Adipocyte (in vitro differentiated cells): Measurements from ENCODE around the gene OBSCN.
"Not testable (repeated sequence)": the region's sequence is repeated elsewhere in the genome, so short reads cannot be mapped to it uniquely, and the experiment has no call there.

Experiments
- DNase-seq: peaks from one replicate; pipeline ENCODE4 v3.0.0-alpha.2; 2015; ENCODE audit warnings: low read depth
- H3K27me3 ChIP-seq: replicated peaks from 2 replicates; pipeline ENCODE4 v1.7.0; 2013; ENCODE audit warnings: mild to moderate bottlenecking, low read length, moderate library complexity; ENCODE audit not compliant: control insufficient read depth, insufficient read depth
- H3K36me3 ChIP-seq: 2 replicates; pipeline ENCODE4 v1.7.0; 2013; ENCODE audit warnings: low read length, mild to moderate bottlenecking, moderate library complexity; ENCODE audit not compliant: control insufficient read depth, insufficient read depth, severe bottlenecking
- H3K4me1 ChIP-seq: 2 replicates; pipeline ENCODE4 v1.7.0; 2013; ENCODE audit warnings: mild to moderate bottlenecking, low read length, moderate library complexity; ENCODE audit not compliant: control insufficient read depth, insufficient read depth
- H3K4me3 ChIP-seq: 2 replicates; pipeline ENCODE4 v1.7.0; 2013; ENCODE audit warnings: mild to moderate bottlenecking, low read length, moderate library complexity
- H3K9ac ChIP-seq: 2 replicates; pipeline ENCODE4 v1.7.0; 2013; ENCODE audit warnings: mild to moderate bottlenecking, low read length, moderate library complexity
- H3K9me3 ChIP-seq: 2 replicates; pipeline ENCODE4 v1.7.0; 2013; ENCODE audit warnings: mild to moderate bottlenecking, low read length, moderate library complexity; ENCODE audit not compliant: control insufficient read depth

The OBSCN gene

DNA sequence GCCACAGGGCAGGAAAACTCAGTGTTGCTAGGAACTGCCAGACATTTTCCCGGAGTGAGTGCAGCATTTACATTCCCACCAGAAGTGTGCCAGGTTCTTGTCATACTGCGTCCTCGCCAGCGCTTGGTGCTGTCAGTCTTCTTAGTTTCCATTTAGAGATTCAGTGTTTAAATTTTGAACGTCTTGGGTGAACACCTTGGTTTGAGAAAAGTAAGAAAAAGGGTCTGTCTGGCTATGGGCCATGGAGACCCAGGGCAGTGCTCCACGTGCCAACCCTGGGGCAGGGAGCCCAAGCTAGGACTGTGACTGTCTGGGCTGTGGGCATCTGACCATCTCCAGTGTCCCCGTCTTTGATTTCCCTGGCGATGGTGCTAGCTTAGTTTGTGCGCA lies 26.2 kb upstream of the OBSCN start:
- Histone ChIP-seq H3K9ac (no peak overlapping the region), H3K4me1 (no peaks in the 10 kb centered on the region), H3K9me3 (no peaks in the 10 kb centered on the region), H3K4me3 (no peak overlapping the region), H3K27me3 (no peaks in the 10 kb centered on the region), H3K36me3 (no peaks in the 10 kb centered on the region)
- no peak for DNase-seq

DNA sequence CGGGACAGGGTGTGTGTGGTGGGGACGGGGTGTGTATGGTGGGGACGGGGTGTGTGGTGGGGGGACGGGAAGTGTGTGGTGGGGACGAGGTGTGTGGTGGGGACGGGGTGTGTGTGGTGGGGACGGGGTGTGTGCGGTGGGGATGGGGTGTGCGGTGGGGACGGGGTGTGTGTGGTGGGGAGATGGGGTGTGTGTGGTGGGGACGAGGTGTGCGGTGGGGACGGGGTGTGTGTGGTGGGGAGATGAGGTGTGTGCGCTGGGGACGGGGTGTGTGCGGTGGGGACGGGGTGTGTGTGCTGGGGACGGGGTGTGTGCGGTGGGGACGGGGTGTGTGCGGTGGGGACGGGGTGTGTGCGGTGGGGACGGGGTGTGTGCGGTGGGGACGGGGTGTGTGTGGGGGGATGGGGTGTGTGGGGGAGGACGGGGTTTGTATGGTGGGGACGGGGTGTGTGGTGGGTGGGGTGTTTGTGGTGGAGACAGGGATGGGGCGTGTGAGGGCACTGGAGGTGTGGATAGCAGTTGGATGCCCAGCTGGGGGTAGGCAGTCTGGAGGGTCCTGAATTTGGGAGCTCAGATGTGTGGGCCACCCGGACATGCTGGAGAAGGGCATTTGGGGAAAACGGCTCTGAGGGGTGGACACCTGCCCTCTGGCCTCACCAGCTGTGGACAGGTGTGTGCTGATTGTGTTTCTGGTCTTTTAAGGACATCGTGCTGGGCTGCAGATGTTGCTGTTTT lies 25.4 kb upstream of the OBSCN start:
- Histone ChIP-seq H3K4me1 (no peaks in the 10 kb centered on the region), H3K9ac (no peak overlapping the region), H3K9me3 (no peaks in the 10 kb centered on the region), H3K27me3 (no peaks in the 10 kb centered on the region), H3K4me3 (no peak overlapping the region), H3K36me3 (no peaks in the 10 kb centered on the region)
- no peak for DNase-seq

DNA sequence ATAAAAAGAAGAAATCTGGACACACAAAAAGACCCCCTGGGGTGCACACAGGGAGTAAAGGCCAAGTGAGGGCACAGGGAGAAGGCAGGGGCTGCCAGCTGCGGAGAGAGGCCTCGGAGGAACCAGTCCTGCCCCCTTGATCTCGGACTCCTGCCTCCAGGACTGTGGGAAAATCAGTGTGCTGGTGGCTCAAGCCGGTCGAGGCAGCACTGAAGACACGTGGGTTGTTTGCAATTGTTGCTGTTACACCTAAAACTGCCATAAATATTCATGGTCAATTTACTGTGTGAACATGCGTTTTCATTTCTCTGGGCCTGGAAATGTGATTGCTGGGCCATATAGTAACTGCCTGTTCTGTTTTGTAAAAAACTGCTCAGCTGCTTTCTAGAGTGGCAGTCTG lies 23.7 kb upstream of the OBSCN start:
- Histone ChIP-seq H3K4me1 (no peaks in the 10 kb centered on the region), H3K4me3 (no peak overlapping the region), H3K27me3 (no peaks in the 10 kb centered on the region), H3K36me3 (no peaks in the 10 kb centered on the region), H3K9ac (no peak overlapping the region), H3K9me3 (peaks cover 6% of the 10 kb centered on the region)
- no peak for DNase-seq

DNA sequence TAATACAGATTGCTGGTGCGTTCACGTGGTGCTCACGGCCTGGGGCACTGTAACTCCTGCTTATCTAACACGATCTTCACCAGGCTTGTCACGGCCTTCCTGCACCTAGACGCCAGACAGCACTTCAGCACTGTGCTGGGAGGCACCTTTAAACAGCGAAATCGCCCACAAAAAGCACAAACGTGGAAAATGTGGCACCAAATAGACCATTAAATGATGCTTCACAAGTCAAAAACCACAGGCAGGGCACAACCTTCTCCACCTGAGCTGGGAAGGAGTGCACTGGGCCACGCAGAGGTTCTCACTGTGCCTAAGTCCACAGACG lies 22.2 kb upstream of the OBSCN start:
- H3K4me3 ChIP-seq, result no peak overlapping the region
- DNase-seq, result no peak

DNA sequence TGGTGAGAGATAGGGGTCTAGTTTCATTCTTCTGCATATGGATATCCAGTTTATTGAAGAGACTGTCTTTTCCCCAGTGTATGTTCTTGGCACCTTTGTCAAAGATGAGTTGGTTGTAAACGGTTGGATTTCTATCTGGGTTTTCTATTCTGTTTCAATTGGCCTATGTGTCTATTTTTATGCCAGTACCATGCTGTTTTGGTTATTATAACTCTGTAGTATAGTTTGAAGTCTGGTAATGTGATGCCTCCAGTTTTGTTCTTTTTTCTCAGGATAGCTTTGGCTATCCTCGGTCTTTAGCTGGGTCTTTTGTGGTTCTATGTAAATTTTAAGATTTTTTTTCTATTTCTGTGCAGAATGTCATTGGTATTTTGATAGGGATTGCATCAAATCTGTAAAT lies 19.6 kb upstream of the OBSCN start:
- H3K9ac ChIP-seq, DNase-seq: not testable (repeated sequence)

More for the DNA sequence above, 22.2 kb upstream of the OBSCN start:
- Histone ChIP-seq H3K9me3 (peaks cover 6% of the 10 kb centered on the region), H3K4me1 (no peaks in the 10 kb centered on the region), H3K27me3 (no peaks in the 10 kb centered on the region), H3K36me3 (no peaks in the 10 kb centered on the region), H3K9ac (no peak overlapping the region)

DNA sequence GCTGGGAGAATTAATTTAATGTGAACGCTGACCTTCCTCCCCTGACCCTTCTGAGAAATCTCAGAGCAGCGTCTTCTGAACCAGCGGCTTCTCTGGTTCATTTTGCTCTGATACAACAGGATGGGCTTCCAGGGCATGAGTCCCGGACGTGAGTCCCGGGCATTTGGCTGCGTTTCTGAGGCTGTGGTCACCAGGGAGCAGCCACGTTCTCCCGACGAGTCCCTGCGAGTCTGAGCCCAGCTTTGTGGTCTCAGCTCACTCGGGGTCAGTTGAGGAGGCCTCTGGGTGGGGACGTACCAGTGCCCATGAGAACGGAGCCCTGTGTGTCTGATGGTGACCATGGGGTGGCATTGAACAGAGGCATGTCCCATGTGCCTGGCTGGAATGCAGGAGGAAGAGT lies 17.7 kb upstream of the OBSCN start:
- Histone ChIP-seq H3K4me1 (no peaks in the 10 kb centered on the region), H3K36me3 (no peaks in the 10 kb centered on the region), H3K9ac (no peak overlapping the region), H3K4me3 (no peak overlapping the region), H3K27me3 (no peaks in the 10 kb centered on the region), H3K9me3 (peaks cover 6% of the 10 kb centered on the region)
- no peak for DNase-seq

More for the DNA sequence above, 19.6 kb upstream of the OBSCN start:
- not testable (repeated sequence) for H3K27me3 ChIP-seq, H3K4me3 ChIP-seq, H3K9me3 ChIP-seq, H3K4me1 ChIP-seq, H3K36me3 ChIP-seq

DNA sequence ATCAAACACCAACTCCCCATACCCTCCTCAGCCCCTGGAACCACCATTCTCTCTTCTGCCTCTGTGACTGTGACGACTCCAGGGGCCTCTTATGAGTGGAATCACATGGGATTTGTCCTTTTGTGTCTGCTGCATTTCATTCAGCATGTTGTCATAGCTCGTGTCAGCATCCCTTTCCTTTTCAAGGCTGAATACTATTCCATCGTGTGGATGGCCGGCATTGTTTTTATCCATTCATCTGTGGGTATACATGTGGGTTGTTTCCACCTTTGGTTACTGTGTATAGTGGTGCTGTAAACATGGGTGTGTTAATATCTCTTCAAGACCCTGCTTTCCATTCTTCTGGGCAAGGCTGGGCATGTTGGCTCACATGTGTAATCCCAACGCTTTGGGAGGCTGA lies 17.1 kb upstream of the OBSCN start:
- no peak for DNase-seq
- no peak overlapping the region for H3K9ac ChIP-seq
- no peak overlapping the region for H3K4me3 ChIP-seq
- no peaks in the 10 kb centered on the region for H3K27me3 ChIP-seq
- peaks cover 6% of the 10 kb centered on the region for H3K9me3 ChIP-seq
- no peaks in the 10 kb centered on the region for H3K36me3 ChIP-seq
- no peaks in the 10 kb centered on the region for H3K4me1 ChIP-seq

DNA sequence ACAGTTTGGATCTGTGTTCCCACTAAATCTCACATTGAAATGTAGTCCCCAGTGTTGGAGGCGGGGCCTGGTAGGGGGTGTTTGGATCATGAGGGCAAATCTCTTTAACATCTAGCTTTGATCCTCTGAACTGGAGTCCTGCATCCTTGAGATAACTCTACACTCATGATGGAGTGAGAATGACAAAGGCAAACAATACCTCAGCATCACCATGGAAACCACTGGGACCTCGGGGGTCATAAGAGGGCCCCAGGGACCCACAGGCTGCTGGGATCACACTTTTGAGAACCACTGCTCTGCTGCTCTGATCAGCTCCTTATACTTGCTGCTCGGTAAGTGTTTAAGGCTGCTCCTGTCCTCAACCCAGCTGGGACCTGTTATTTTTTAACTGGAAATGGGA lies 13.4 kb upstream of the OBSCN start:
- Histone ChIP-seq H3K9ac (no peak overlapping the region), H3K36me3 (no peaks in the 10 kb centered on the region), H3K4me1 (no peaks in the 10 kb centered on the region), H3K4me3 (no peak overlapping the region), H3K27me3 (no peaks in the 10 kb centered on the region), H3K9me3 (peaks cover 10% of the 10 kb centered on the region)
- DNase-seq, result no peak

DNA sequence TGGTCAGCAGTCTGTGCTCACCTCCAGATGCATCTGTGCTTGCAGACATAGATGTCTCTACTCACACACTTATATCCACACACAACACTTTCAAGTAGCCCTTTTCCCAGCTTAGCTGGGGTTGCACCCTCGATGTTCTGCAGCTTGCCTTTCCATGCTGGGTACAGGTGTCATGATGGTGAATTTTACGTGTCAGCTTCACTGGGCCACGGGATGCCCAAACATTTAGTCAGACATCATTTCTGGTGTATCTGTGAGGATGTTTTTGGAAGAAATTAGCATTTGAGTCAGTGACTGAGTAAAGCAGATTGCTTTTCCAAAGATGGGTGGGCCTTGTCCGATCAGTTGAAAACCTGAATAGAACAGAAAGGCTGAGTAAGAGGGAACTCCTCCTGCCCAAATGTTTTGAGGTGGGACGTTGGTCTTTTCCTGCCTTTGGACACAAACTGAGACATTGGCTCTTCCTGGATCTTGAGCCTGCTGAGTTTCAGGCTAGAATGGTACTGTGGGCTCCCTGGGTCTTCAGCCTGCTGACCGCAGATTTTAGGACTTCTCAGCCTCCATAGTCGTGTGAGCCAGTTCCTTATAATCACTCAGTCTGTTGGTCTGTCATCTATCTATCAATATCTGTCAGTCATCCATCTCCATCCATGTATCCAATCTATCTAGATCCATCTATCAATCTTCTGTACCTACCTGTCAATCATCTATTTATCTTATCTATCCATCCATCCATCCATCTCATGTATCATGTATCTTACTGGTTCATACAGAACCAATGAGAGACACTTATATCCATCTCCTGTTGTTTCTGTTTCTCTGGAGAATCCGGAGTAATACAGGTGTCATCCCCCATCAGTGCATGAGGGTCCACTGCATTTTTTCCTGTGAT lies 12.7 kb upstream of the OBSCN start:
- no peak overlapping the region for H3K9ac ChIP-seq
- H3K9me3 ChIP-seq, result peaks cover 18% of the 10 kb centered on the region
- DNase-seq, result no peak
- H3K27me3 ChIP-seq, result no peaks in the 10 kb centered on the region
- H3K36me3 ChIP-seq, result no peaks in the 10 kb centered on the region
- H3K4me3 ChIP-seq, result no peak overlapping the region
- H3K4me1 ChIP-seq, result no peaks in the 10 kb centered on the region

DNA sequence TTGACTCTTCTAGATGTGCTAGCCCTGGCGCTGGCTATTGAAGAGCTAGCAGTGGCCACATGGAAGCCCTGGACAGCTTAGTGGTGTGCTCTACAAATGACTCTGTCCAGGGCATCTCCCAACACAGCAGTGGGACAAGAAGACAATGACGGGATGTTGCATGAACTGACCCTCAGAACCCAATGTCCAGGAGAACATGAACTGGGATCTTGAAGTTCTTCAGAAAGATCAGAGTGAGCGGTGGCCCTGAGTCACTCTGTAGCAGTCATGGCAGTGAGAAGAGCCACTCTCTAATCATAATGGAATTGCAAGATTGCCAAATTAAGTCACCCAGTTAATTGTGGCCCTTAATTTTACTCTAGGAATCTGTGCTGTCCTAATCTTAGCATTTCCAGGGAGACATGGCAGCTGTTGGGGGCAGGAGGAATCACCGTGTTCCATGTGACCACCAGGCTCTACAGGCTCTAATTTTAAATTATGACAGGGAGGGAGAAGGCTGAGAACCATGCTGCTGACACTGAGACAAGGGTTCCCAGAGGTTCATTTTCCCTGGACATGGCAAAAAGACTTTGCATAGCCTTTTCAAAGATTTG lies 10.2 kb upstream of the OBSCN start:
- Histone ChIP-seq H3K9me3 (peaks cover 18% of the 10 kb centered on the region), H3K4me1 (no peaks in the 10 kb centered on the region), H3K36me3 (no peaks in the 10 kb centered on the region), H3K27me3 (no peaks in the 10 kb centered on the region), H3K4me3 (no peak overlapping the region), H3K9ac (no peak overlapping the region)
- DNase-seq, result no peak

DNA sequence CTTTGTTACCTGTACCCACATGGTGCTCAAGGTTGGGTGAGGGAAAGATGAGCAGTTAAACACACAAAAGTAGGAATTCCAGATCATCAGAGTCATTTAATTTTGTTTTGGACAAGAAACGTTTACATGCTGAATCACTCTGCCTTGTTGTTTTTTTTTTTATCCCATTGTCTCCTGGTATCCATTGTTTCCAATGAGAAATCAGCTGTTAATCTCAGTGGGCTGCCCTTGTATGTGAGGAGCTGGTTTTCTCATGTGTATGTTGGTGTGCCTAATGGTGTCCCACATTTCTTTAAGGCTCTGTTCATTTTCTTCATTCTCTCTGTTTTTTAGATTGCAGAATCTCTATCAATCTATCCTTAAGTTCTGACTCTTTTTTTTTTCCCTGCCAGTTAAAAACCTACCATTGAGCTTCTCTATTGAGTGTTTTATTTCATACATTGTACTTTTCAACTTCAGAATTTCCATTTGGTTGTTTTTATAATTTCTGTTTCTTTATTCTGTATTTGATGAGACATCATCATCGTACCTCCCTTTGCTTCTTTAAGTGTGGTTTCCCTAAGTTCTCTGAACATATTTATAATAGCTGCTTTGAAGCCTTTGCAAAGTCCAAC lies 8.8 kb upstream of the OBSCN start:
- Histone ChIP-seq H3K9me3 (peaks cover 18% of the 10 kb centered on the region), H3K4me1 (no peaks in the 10 kb centered on the region), H3K9ac (no peak overlapping the region), H3K27me3 (no peaks in the 10 kb centered on the region), H3K4me3 (peak overlapping the region; percentile 20), H3K36me3 (no peaks in the 10 kb centered on the region)
- DNase-seq, result peak; percentile 19
